Ishikawa (cell line): ENCODE results near the gene PRR12.

ENCODE experiments used
- CEBPB ChIP-seq: IDR thresholded peaks from 2 replicates; pipeline ENCODE4 v1.6.1; 2012
- CREB1 ChIP-seq: IDR thresholded peaks from 2 replicates; pipeline ENCODE4 v1.6.1; 2012; ENCODE audit warnings: low read depth
- EGR1 ChIP-seq: IDR thresholded peaks from 2 replicates; pipeline ENCODE4 v1.6.1; 2012
- EP300 ChIP-seq: IDR thresholded peaks from 2 replicates; pipeline ENCODE4 v1.6.1; 2012; ENCODE audit warnings: borderline replicate concordance
- FOXM1 ChIP-seq: IDR thresholded peaks from 2 replicates; pipeline ENCODE4 v1.6.1; 2012; ENCODE audit warnings: low read depth, borderline replicate concordance
- MAX ChIP-seq: IDR thresholded peaks from 2 replicates; pipeline ENCODE4 v1.6.1; 2012
- NFIC ChIP-seq: IDR thresholded peaks from 2 replicates; pipeline ENCODE4 v1.6.1; 2012
- RAD21 ChIP-seq: IDR thresholded peaks from 2 replicates; pipeline ENCODE4 v1.6.1; 2012; ENCODE audit warnings: low read depth
- REST ChIP-seq: IDR thresholded peaks from 2 replicates; pipeline ENCODE4 v1.6.1; 2012; ENCODE audit warnings: low read depth, mild to moderate bottlenecking
- TAF1 ChIP-seq: IDR thresholded peaks from 2 replicates; pipeline ENCODE4 v1.6.1; 2012; ENCODE audit warnings: low read depth, mild to moderate bottlenecking
- TCF12 ChIP-seq: IDR thresholded peaks from 2 replicates; pipeline ENCODE4 v1.6.1; 2012; ENCODE audit warnings: low read depth
- TEAD4 ChIP-seq: IDR thresholded peaks from 2 replicates; pipeline ENCODE4 v1.6.1; 2012
- YY1 ChIP-seq: IDR thresholded peaks from 2 replicates; pipeline ENCODE4 v1.6.1; 2012; ENCODE audit warnings: low read depth
- ZBTB7A ChIP-seq: IDR thresholded peaks from 2 replicates; pipeline ENCODE4 v1.6.1; 2012; ENCODE audit warnings: low read depth
- TF ChIP-seq, protein P1 (sequence below): IDR thresholded peaks from 2 replicates; pipeline ENCODE4 v1.6.1; 2012

Gene PRR12

GRCh38 chr19:49591731-49592485 is 926 bp downstream of the PRR12 start:
- no peak for TF ChIP-seq CEBPB
- TF ChIP-seq NFIC, result no peak
- no peak for TF ChIP-seq REST
- TF ChIP-seq RAD21, result no peak
- TF ChIP-seq ZBTB7A, result 0 out of 2 replicates have a peak, but pooled peaks have one; percentile 13
- TF ChIP-seq FOXM1, result no peak
- TF ChIP-seq TEAD4, result no peak
- TF ChIP-seq TAF1, result no peak

- TF ChIP-seq RAD21 (no peak), CREB1 (no peak), ZBTB7A (no peak), EGR1 (no peak), FOXM1 (no peak), EP300 (no peak), MAX (no peak), REST (no peak), TAF1 (no peak), YY1 (no peak), TCF12 (no peak), TEAD4 (no peak)
These were observed 1.7 kb downstream of the PRR12 start for GRCh38 chr19:49592486-49593232.

DNA sequence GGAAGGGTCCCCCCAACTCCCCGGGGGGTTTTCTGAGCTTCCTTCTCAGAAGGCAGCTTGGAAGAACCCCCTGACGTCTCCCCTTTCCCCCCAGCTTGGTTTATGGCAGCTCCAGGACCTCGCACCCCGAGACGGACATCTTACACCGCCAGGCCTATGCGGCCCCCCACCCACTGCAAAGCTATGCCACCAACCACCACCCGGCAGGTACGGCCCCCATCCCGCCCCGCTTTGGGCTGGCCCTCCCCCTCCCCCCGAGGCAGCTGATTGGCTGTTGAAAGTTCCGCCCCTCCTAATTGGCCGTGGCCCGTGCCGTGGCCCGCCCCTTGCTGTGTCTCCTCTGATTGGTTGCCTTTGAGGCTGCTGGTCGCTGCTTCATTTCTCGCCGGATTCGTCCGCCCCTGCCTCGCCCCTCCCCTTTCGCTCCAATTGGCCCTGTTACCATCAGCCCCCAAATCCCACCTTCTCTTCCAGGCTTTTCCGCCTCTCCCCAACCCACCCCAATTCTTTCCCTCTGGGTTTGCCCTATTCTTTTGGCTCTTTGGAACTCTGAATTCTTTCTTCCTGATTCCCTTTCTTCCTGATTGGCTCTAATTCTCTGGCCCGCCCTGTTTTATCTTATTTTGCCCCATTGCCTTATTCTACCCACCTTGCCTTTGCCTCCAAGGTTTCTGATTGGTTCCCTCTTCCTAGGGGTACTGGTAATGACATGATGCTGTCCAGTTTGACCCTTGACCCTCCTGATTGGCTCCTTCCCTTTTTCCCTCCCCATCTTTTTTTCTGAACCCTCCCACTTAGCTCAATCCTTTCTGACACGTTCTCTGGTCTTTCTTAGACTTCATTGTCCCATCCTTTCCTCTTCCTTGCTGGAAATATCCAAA is 2.5 kb downstream of the PRR12 start:
- peak; percentile 81; the same call in 1 of the 2 replicates for TF ChIP-seq ZBTB7A
- TF ChIP-seq, protein P1, sequence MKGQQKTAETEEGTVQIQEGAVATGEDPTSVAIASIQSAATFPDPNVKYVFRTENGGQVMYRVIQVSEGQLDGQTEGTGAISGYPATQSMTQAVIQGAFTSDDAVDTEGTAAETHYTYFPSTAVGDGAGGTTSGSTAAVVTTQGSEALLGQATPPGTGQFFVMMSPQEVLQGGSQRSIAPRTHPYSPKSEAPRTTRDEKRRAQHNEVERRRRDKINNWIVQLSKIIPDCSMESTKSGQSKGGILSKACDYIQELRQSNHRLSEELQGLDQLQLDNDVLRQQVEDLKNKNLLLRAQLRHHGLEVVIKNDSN, result 0 out of 2 replicates have a peak, but pooled peaks have one; percentile 24
- TF ChIP-seq NFIC, result no peak

GRCh38 chr19:49594157-49594992 is 3.4 kb downstream of the PRR12 start:
- TF ChIP-seq REST, result no peak
- TF ChIP-seq, protein P1, result no peak
- no peak for TF ChIP-seq ZBTB7A
- no peak for TF ChIP-seq EP300
- TF ChIP-seq EGR1, result no peak
- no peak for TF ChIP-seq MAX
- no peak for TF ChIP-seq TEAD4
- no peak for TF ChIP-seq RAD21
- no peak for TF ChIP-seq CEBPB
- no peak for TF ChIP-seq CREB1
- TF ChIP-seq TCF12, result no peak
- TF ChIP-seq YY1, result no peak
- TF ChIP-seq TAF1, result no peak
- no peak for TF ChIP-seq FOXM1
- TF ChIP-seq NFIC, result no peak
